Lung (tissue), 12 donors: ENCODE results near the gene GRK6. TPM values are rescaled to one million over a fixed set of nuclear protein-coding genes. Genes with fewer than 3 reads are reported as not detected.

Experiments
- ATAC-seq: fragments of 200-7000 bp; cut with Tn5 transposase; one replicate; pipeline ENCODE4 v1.9.1; 2020; ENCODE audit warnings: moderate number of reproducible peaks; ENCODE audit not compliant: insufficient read depth, low FRiP score
- DNase-seq, 3 donors: peaks; one replicate each; pipeline ENCODE4 v3.0.0-alpha.2; 2013 to 2017
- H3K27ac ChIP-seq, 2 donors: one replicate each; pipeline ENCODE4 v1.5.1; 2013; ENCODE audit warnings: mild to moderate bottlenecking in 2 of 2, moderate library complexity in 2 of 2, control low read depth in 1 of 2, inconsistent platforms in 1 of 2, low read depth in 1 of 2, low read length in 1 of 2
- H3K27me3 ChIP-seq, 3 donors: one replicate each; pipeline ENCODE4 v1.5.1; 2013; ENCODE audit warnings: low read length in 2 of 3; ENCODE audit not compliant: control insufficient read depth in 3 of 3, insufficient read depth in 3 of 3
- H3K36me3 ChIP-seq, 4 donors: one replicate each; pipeline ENCODE4 v1.5.1; 2013; ENCODE audit warnings: low read length in 4 of 4, mild to moderate bottlenecking in 1 of 4, moderate library complexity in 1 of 4; ENCODE audit not compliant: control insufficient read depth in 4 of 4, insufficient read depth in 4 of 4
- H3K4me1 ChIP-seq, 5 donors: one replicate each; pipeline ENCODE4 v1.5.1; 2013; ENCODE audit warnings: low read length in 5 of 5, mild to moderate bottlenecking in 2 of 5, moderate library complexity in 1 of 5; ENCODE audit not compliant: control insufficient read depth in 5 of 5, insufficient read depth in 5 of 5
- H3K4me3 ChIP-seq: one replicate; pipeline ENCODE4 v1.5.1; 2013; ENCODE audit warnings: mild to moderate bottlenecking, control low read depth, moderate library complexity
- H3K9ac ChIP-seq, 2 donors: one replicate each; pipeline ENCODE4 v1.5.1; 2013; ENCODE audit warnings: low read length in 2 of 2, control low read depth in 1 of 2; ENCODE audit not compliant: insufficient read depth in 1 of 2
- H3K9me3 ChIP-seq, 4 donors: one replicate each; pipeline ENCODE4 v1.5.1; 2013; ENCODE audit warnings: low read length in 3 of 4, mild to moderate bottlenecking in 1 of 4, moderate library complexity in 1 of 4; ENCODE audit not compliant: control insufficient read depth in 4 of 4, insufficient read depth in 3 of 4
- WGBS, 2 donors: extraction: QIAGEN DNeasy Blood & Tissue Kit; methylation state at CpG; one replicate each; pipeline ENCODE4 v1.1.7; 2013; 5-methylcytosine and 5-hydroxymethylcytosine counted together
- polyA plus RNA-seq, 2 donors: library from polyadenylated mRNA; stranded (reverse); fragments of 200-250 nt; gene quantifications; one replicate each; pipeline ENCODE4 v1.2.1, GENCODE V29; 2013
- total RNA-seq, 2 donors: library from RNA; depleted of rRNA in 1 of 2; stranded (reverse); fragments of >200 nt in 1 of 2; gene quantifications; one replicate each; pipeline ENCODE4 v1.2.1, GENCODE V29; 2014 to 2021
- TF ChIP-seq, protein P1 (sequence below): IDR thresholded peaks from 2 replicates; pipeline ENCODE4 v1.5.1; 2012; ENCODE audit warnings: mild to moderate bottlenecking; ENCODE audit errors: control extremely low read depth, extremely low read depth
- donor health status: control.
- donor health status: control.
- donor health status: Bipolar disorder and iron deficiency.
- donor health status: healthy.
- donor health status: DM: yes; HTN: yes; CAD: no.

The GRK6 gene
- total and polyA plus RNA-seq, 4 donors = 20.7 to 68.0 (median 40.3) TPM

DNA sequence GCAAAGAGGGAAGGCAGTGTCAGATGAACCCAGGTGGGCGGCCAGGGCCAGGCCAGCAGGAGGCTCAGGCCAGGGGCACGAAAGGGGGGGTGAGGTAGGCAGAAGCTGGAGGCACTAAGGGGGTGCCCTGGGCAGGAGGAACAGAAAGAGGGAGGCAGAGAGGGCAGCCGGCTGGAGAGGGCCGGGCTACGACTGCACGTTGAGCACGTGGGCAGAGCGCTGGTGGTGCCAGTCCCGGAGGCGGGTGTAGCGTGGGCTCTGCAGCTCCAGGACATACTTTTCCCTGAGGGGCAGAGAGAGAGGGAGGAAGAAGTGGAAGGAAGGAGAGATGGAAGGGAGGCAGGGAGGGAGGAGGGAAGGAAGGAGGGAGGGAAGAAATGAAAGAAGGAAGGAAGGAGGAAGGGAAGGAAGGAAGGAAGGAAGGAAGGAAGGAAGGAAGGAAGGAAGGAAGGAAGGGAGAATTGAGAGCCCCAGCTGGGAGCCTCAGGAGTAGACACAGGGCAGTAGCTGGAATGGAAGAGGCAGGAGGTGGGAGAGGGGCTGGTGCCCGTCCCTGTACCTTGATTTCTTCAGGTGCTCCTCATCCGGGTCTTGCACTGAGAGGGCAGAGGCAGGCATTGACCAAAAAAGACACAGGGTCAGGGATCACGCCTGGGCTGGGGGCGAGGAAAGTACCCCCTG lies 64.0 kb downstream of the GRK6 start:
- peaks cover 5 to 48% (median 27%) of the 10 kb centered on the region in 4 donors for H3K36me3 ChIP-seq
- H3K27me3 ChIP-seq = no peaks in the 10 kb centered on the region
- no peak for ATAC-seq
- peaks cover 5 to 25% (median 11%) of the 10 kb centered on the region in 5 donors for H3K4me1 ChIP-seq
- H3K9ac ChIP-seq = no peak overlapping the region
- WGBS, 2 donors = 92 to 96% methylated on average over 13 to 15 of the region's 15 CpGs
- peak overlapping the region in 1 of 2 donors; percentile 4 for H3K27ac ChIP-seq
- no peak for DNase-seq
- no peak overlapping the region for H3K4me3 ChIP-seq
- TF ChIP-seq, protein P1, sequence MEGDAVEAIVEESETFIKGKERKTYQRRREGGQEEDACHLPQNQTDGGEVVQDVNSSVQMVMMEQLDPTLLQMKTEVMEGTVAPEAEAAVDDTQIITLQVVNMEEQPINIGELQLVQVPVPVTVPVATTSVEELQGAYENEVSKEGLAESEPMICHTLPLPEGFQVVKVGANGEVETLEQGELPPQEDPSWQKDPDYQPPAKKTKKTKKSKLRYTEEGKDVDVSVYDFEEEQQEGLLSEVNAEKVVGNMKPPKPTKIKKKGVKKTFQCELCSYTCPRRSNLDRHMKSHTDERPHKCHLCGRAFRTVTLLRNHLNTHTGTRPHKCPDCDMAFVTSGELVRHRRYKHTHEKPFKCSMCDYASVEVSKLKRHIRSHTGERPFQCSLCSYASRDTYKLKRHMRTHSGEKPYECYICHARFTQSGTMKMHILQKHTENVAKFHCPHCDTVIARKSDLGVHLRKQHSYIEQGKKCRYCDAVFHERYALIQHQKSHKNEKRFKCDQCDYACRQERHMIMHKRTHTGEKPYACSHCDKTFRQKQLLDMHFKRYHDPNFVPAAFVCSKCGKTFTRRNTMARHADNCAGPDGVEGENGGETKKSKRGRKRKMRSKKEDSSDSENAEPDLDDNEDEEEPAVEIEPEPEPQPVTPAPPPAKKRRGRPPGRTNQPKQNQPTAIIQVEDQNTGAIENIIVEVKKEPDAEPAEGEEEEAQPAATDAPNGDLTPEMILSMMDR = no peak
- H3K9me3 ChIP-seq = peaks cover 0 to 3% (median 0%) of the 10 kb centered on the region in 4 donors

DNA sequence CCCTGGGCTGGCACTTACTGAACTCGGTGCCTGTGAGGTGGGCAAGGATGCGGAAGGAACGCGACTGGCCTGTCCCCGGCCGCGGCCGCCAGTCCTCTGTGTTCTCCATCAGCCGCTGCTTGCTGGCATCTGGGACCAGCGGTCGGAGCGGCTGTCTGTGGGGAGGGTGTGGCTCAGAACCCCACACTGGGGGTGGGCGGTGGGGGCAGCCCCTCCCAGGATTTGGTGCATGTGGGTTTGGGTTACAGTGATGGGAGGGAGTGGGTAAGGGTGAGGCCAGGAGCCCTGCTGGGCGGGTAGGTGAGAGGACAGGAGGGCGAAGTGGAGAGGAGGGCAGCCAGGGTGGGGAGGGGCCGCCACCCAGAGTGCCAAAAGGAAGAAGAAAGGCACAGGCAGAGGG lies 64.5 kb downstream of the GRK6 start:
- TF ChIP-seq, protein P1 = no peak
- Histone ChIP-seq H3K9ac (no peak overlapping the region), H3K36me3 (peaks cover 5 to 48% (median 26%) of the 10 kb centered on the region in 4 donors), H3K27ac (peak overlapping the region in 1 of 2 donors; percentile 4), H3K4me3 (no peak overlapping the region), H3K27me3 (no peaks in the 10 kb centered on the region), H3K4me1 (peaks cover 6 to 30% (median 16%) of the 10 kb centered on the region in 5 donors), H3K9me3 (peaks cover 0 to 3% (median 0%) of the 10 kb centered on the region in 4 donors)
- WGBS, 2 donors = 95 to 99% methylated on average over 16 of the region's 16 CpGs
- ATAC-seq = no peak
- DNase-seq = no peak

DNA sequence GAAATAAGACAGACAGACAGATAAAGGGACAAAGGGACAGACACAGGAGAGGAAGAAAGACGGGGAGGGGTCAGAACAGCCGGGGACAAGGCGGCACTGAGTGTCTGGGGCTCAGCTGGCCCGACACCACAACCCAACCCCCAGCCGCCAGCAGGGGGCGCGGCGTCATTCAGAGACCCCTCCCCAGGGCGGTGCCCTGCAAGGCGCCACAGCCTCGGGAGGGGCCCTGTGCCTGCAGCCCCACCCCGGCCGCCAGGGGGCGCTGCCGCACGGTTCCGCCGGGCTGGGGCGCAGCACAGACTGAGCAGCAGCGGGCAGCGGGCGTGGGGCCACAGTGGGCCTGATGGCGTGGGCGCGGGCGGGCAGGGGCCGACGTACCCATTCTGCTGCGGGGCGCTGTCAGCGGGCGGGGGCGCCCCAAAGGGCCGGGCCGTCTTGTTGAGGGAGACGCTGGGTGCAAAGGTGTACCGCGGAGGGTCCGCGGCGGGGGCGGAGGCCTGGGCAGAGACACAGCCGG lies 65.0 kb downstream of the GRK6 start:
- peaks cover 6 to 35% (median 21%) of the 10 kb centered on the region in 5 donors for H3K4me1 ChIP-seq
- H3K4me3 ChIP-seq = no peak overlapping the region
- TF ChIP-seq, protein P1 = no peak
- H3K27me3 ChIP-seq = no peaks in the 10 kb centered on the region
- ATAC-seq = no peak
- DNase-seq = peak; percentile 44 to 71 (median 51)
- no peak overlapping the region for H3K27ac ChIP-seq
- no peak overlapping the region for H3K9ac ChIP-seq
- 74 to 80% methylated on average over 42 to 43 of the region's 43 CpGs for WGBS, 2 donors
- H3K36me3 ChIP-seq = peaks cover 5 to 45% (median 25%) of the 10 kb centered on the region in 4 donors
- peaks cover 0 to 3% (median 0%) of the 10 kb centered on the region in 4 donors for H3K9me3 ChIP-seq
